ENCODE measurements around the gene SUSD3. TPM values are rescaled to one million over a fixed set of nuclear protein-coding genes. Genes with fewer than 3 reads are reported as not detected.

The SUSD3 gene
- total RNA-seq, 1 experiment from 2014 or later = 2.2 TPM

DNA sequence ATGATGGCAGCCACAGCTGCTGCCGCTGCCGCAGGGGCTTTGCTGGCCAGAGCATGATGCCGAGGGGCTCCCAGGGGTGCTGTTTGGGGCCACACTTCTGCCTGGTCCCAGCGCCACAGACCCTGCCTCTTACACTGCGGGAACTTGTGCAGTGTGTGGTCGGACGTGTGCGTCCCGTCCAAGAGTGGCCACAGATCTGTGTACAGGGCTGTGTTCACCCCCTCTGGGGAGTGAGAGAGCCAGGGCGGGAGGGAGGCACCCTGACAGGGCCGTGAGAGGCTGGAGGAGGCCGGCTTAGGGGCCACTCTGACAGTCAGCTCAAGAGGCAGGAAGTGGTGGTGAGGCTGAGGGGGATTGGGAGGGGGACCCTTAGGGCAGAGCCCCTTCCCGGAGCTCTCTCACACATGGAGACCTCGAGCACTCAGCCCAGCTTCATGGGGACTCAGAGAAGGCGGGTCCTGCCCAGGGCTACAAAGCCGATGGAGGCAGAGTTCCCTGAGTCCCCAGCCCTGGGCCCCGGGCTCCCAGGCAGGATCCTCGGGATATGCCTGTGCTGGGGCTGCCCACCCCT is 24.4 kb downstream of the SUSD3 start:
- Mint-ChIP-seq H3K4me3 (ENCODE audit: unreplicated experiment) (no peak overlapping the region), H3K4me1 (ENCODE audit: low read depth, unreplicated experiment) (no peaks in the 10 kb centered on the region), H3K36me3 (ENCODE audit: insufficient read depth, unreplicated experiment) (no peaks in the 10 kb centered on the region), H3K27me3 (ENCODE audit: insufficient read depth, unreplicated experiment) (no peaks in the 10 kb centered on the region), H3K27ac (ENCODE audit: unreplicated experiment) (no peak overlapping the region), H3K9me3 (ENCODE audit: unreplicated experiment) (no peaks in the 10 kb centered on the region)
- DNase-seq = no peak
- no peaks in the 10 kb centered on the region for H3K9me3 ChIP-seq
- no peaks in the 10 kb centered on the region for H3K36me3 ChIP-seq (ENCODE audit: control insufficient read depth, insufficient read depth, low read length)
- H3K4me3 ChIP-seq (ENCODE audit: low read depth, low read length) = no peak overlapping the region
- CTCF ChIA-PET = no interaction called here
- BruUV-seq (replicated peaks) = no TSS peak
- no peak for TF ChIP-seq CTCF (IDR thresholded peaks at IDR 0.05; ENCODE audit: insufficient read depth in 1 of 2, low read depth in 1 of 2, low read length in 1 of 2, severe bottlenecking in 1 of 2, unreplicated experiment in 1 of 2)
- no peaks in the 10 kb centered on the region for H3K4me1 ChIP-seq
- POLR2A ChIA-PET = no interaction called here
- intact Hi-C loops (cut with micrococcal nuclease; ENCODE audit: unreplicated experiment) = no loop called here
- no peaks in the 10 kb centered on the region for H3K27me3 ChIP-seq (replicated peaks; ENCODE audit: control insufficient read depth, insufficient read depth, low read length)

- no peak for DNase-seq
- no TSS peak for BruUV-seq (replicated peaks)
- POLR2A ChIA-PET = no interaction called here
These were observed 25.3 kb downstream of the SUSD3 start for GRCh38 chr9:93083592-93084470.

GRCh38 chr9:93084471-93084881 is 26.0 kb downstream of the SUSD3 start:
- intact Hi-C loops (cut with micrococcal nuclease; ENCODE audit: unreplicated experiment) = no loop called here
- Mint-ChIP-seq H3K4me3 (ENCODE audit: unreplicated experiment) (no peak overlapping the region), H3K4me1 (ENCODE audit: low read depth, unreplicated experiment) (no peaks in the 10 kb centered on the region), H3K9me3 (ENCODE audit: unreplicated experiment) (no peaks in the 10 kb centered on the region), H3K27me3 (ENCODE audit: insufficient read depth, unreplicated experiment) (no peaks in the 10 kb centered on the region), H3K27ac (ENCODE audit: unreplicated experiment) (no peak overlapping the region), H3K36me3 (ENCODE audit: insufficient read depth, unreplicated experiment) (no peaks in the 10 kb centered on the region)
- H3K4me3 ChIP-seq (ENCODE audit: low read depth, low read length) = no peak overlapping the region
- POLR2A ChIA-PET = no interaction called here
- no peaks in the 10 kb centered on the region for H3K9me3 ChIP-seq
- H3K27me3 ChIP-seq (replicated peaks; ENCODE audit: control insufficient read depth, insufficient read depth, low read length) = no peaks in the 10 kb centered on the region
- CTCF ChIA-PET = no interaction called here
- no peaks in the 10 kb centered on the region for H3K36me3 ChIP-seq (ENCODE audit: control insufficient read depth, insufficient read depth, low read length)
- H3K4me1 ChIP-seq = no peaks in the 10 kb centered on the region
- BruUV-seq (replicated peaks) = no TSS peak
- DNase-seq = no peak
- no peak for TF ChIP-seq CTCF (IDR thresholded peaks at IDR 0.05; ENCODE audit: insufficient read depth in 1 of 2, low read depth in 1 of 2, low read length in 1 of 2, severe bottlenecking in 1 of 2, unreplicated experiment in 1 of 2)

More at GRCh38 chr9:93083592-93084470, 25.3 kb downstream of the SUSD3 start:
- no peak for TF ChIP-seq CTCF (IDR thresholded peaks at IDR 0.05; ENCODE audit: insufficient read depth in 1 of 2, low read depth in 1 of 2, low read length in 1 of 2, severe bottlenecking in 1 of 2, unreplicated experiment in 1 of 2)
- Mint-ChIP-seq H3K4me3 (ENCODE audit: unreplicated experiment) (no peak overlapping the region), H3K27ac (ENCODE audit: unreplicated experiment) (no peak overlapping the region), H3K4me1 (ENCODE audit: low read depth, unreplicated experiment) (no peaks in the 10 kb centered on the region), H3K36me3 (ENCODE audit: insufficient read depth, unreplicated experiment) (no peaks in the 10 kb centered on the region), H3K9me3 (ENCODE audit: unreplicated experiment) (no peaks in the 10 kb centered on the region), H3K27me3 (ENCODE audit: insufficient read depth, unreplicated experiment) (no peaks in the 10 kb centered on the region)
- no peaks in the 10 kb centered on the region for H3K27me3 ChIP-seq (replicated peaks; ENCODE audit: control insufficient read depth, insufficient read depth, low read length)
- H3K9me3 ChIP-seq = no peaks in the 10 kb centered on the region
- intact Hi-C loops (cut with micrococcal nuclease; ENCODE audit: unreplicated experiment) = no loop called here
- H3K4me1 ChIP-seq = no peaks in the 10 kb centered on the region
- CTCF ChIA-PET = no interaction called here
- no peak overlapping the region for H3K4me3 ChIP-seq (ENCODE audit: low read depth, low read length)
- no peaks in the 10 kb centered on the region for H3K36me3 ChIP-seq (ENCODE audit: control insufficient read depth, insufficient read depth, low read length)
